Measurements from ENCODE around the gene PTPRR.

The PTPRR gene

GRCh38 chr12:70838127-70838526, 82.4 kb downstream of the PTPRR start:
- no CpG with 5 or more reads among the region's 2 CpGs for WGBS (ENCODE audit: extremely low coverage, insufficient coverage, insufficient read length)
- Histone ChIP-seq H2AK5ac (ENCODE audit: low read length) (no peak overlapping the region), H3K4me2 (ENCODE audit: low read length) (no peak overlapping the region), H2AFZ (ENCODE audit: insufficient read depth, low read length, poor library complexity) (no peak overlapping the region), H4K91ac (ENCODE audit: low read depth, low read length) (no peak overlapping the region), H3K9ac (ENCODE audit: low read length) (no peak overlapping the region), H3K4me1 (ENCODE audit: control insufficient read depth in 1 of 2, insufficient read depth in 2 of 2, low read length in 2 of 2) (no peaks in the 10 kb centered on the region), H3K79me2 (ENCODE audit: control insufficient read depth, insufficient read depth, low read length, poor library complexity) (no peaks in the 10 kb centered on the region), H3K79me1 (ENCODE audit: low read length) (no peaks in the 10 kb centered on the region), H3K36me3 (ENCODE audit: control insufficient read depth in 1 of 2, insufficient read depth in 2 of 2, low read length in 2 of 2) (no peaks in the 10 kb centered on the region), H3K14ac (ENCODE audit: low read length) (no peak overlapping the region), H2BK12ac (ENCODE audit: low read length) (no peak overlapping the region), H2BK120ac (ENCODE audit: insufficient read depth, low read length, poor library complexity) (no peak overlapping the region), H3K27ac (ENCODE audit: low read depth, low read length) (no peak overlapping the region), H2BK5ac (ENCODE audit: low read depth, low read length, poor library complexity) (no peak overlapping the region), H3K27me3 (ENCODE audit: insufficient read depth, low read length) (no peaks in the 10 kb centered on the region), H3K4me3 (ENCODE audit: low read depth, low read length) (no peak overlapping the region), H4K8ac (ENCODE audit: low read depth, low read length) (no peak overlapping the region), H3K4ac (ENCODE audit: low read depth, low read length) (no peak overlapping the region), H4K12ac (ENCODE audit: low read depth, low read length) (no peak overlapping the region), H3K18ac (ENCODE audit: low read length) (no peak overlapping the region), H3K9me3 (ENCODE audit: insufficient read depth, low read depth, low read length) (no peaks in the 10 kb centered on the region), H3K23ac (ENCODE audit: low read length) (no peak overlapping the region)
- DNase-seq = no peak

- Histone ChIP-seq H3K4me2 (ENCODE audit: low read length) (no peak overlapping the region), H3K4me1 (ENCODE audit: control insufficient read depth in 1 of 2, insufficient read depth in 2 of 2, low read length in 2 of 2) (no peaks in the 10 kb centered on the region), H4K8ac (ENCODE audit: low read depth, low read length) (no peak overlapping the region), H3K9me3 (ENCODE audit: insufficient read depth, low read depth, low read length) (no peaks in the 10 kb centered on the region), H3K4ac (ENCODE audit: low read depth, low read length) (no peak overlapping the region), H2AK5ac (ENCODE audit: low read length) (no peak overlapping the region), H2AFZ (ENCODE audit: insufficient read depth, low read length, poor library complexity) (no peak overlapping the region), H3K79me1 (ENCODE audit: low read length) (no peaks in the 10 kb centered on the region), H3K27ac (ENCODE audit: low read depth, low read length) (no peak overlapping the region), H3K9ac (ENCODE audit: low read length) (no peak overlapping the region), H3K4me3 (ENCODE audit: low read depth, low read length) (no peak overlapping the region), H3K23ac (ENCODE audit: low read length) (no peak overlapping the region), H2BK5ac (ENCODE audit: low read depth, low read length, poor library complexity) (no peak overlapping the region), H3K14ac (ENCODE audit: low read length) (no peak overlapping the region), H3K79me2 (ENCODE audit: control insufficient read depth, insufficient read depth, low read length, poor library complexity) (no peaks in the 10 kb centered on the region), H4K12ac (ENCODE audit: low read depth, low read length) (no peak overlapping the region), H3K27me3 (ENCODE audit: insufficient read depth, low read length) (no peaks in the 10 kb centered on the region), H2BK120ac (ENCODE audit: insufficient read depth, low read length, poor library complexity) (no peak overlapping the region), H4K91ac (ENCODE audit: low read depth, low read length) (no peak overlapping the region), H3K36me3 (ENCODE audit: control insufficient read depth in 1 of 2, insufficient read depth in 2 of 2, low read length in 2 of 2) (no peaks in the 10 kb centered on the region), H2BK12ac (ENCODE audit: low read length) (no peak overlapping the region), H3K18ac (ENCODE audit: low read length) (no peak overlapping the region)
- DNase-seq = no peak
Observed at GRCh38 chr12:70837026-70837425, 83.5 kb downstream of the PTPRR start.

GRCh38 chr12:70835948-70836347, 84.6 kb downstream of the PTPRR start:
- Histone ChIP-seq H3K36me3 (ENCODE audit: control insufficient read depth in 1 of 2, insufficient read depth in 2 of 2, low read length in 2 of 2) (no peaks in the 10 kb centered on the region), H3K4ac (ENCODE audit: low read depth, low read length) (no peak overlapping the region), H4K8ac (ENCODE audit: low read depth, low read length) (no peak overlapping the region), H3K79me1 (ENCODE audit: low read length) (no peaks in the 10 kb centered on the region), H3K18ac (ENCODE audit: low read length) (no peak overlapping the region), H4K91ac (ENCODE audit: low read depth, low read length) (no peak overlapping the region), H4K12ac (ENCODE audit: low read depth, low read length) (no peak overlapping the region), H3K14ac (ENCODE audit: low read length) (no peak overlapping the region), H2BK5ac (ENCODE audit: low read depth, low read length, poor library complexity) (no peak overlapping the region), H3K4me1 (ENCODE audit: control insufficient read depth in 1 of 2, insufficient read depth in 2 of 2, low read length in 2 of 2) (no peaks in the 10 kb centered on the region), H3K27ac (ENCODE audit: low read depth, low read length) (no peak overlapping the region), H3K23ac (ENCODE audit: low read length) (no peak overlapping the region), H2BK120ac (ENCODE audit: insufficient read depth, low read length, poor library complexity) (no peak overlapping the region), H2BK12ac (ENCODE audit: low read length) (no peak overlapping the region), H2AK5ac (ENCODE audit: low read length) (no peak overlapping the region), H3K9me3 (ENCODE audit: insufficient read depth, low read depth, low read length) (no peaks in the 10 kb centered on the region), H2AFZ (ENCODE audit: insufficient read depth, low read length, poor library complexity) (no peak overlapping the region), H3K79me2 (ENCODE audit: control insufficient read depth, insufficient read depth, low read length, poor library complexity) (no peaks in the 10 kb centered on the region), H3K27me3 (ENCODE audit: insufficient read depth, low read length) (no peaks in the 10 kb centered on the region), H3K9ac (ENCODE audit: low read length) (no peak overlapping the region), H3K4me2 (ENCODE audit: low read length) (no peak overlapping the region), H3K4me3 (ENCODE audit: low read depth, low read length) (no peak overlapping the region)
- no peak for DNase-seq
- no CpG with 5 or more reads among the region's 2 CpGs for WGBS (ENCODE audit: extremely low coverage, insufficient coverage, insufficient read length)

GRCh38 chr12:70831543-70831942, 89.0 kb downstream of the PTPRR start:
- Histone ChIP-seq H3K18ac (ENCODE audit: low read length) (no peak overlapping the region), H2AFZ (ENCODE audit: insufficient read depth, low read length, poor library complexity) (no peak overlapping the region), H3K4me1 (ENCODE audit: control insufficient read depth in 1 of 2, insufficient read depth in 2 of 2, low read length in 2 of 2) (no peaks in the 10 kb centered on the region), H3K4ac (ENCODE audit: low read depth, low read length) (no peak overlapping the region), H3K14ac (ENCODE audit: low read length) (no peak overlapping the region), H3K36me3 (ENCODE audit: control insufficient read depth in 1 of 2, insufficient read depth in 2 of 2, low read length in 2 of 2) (no peaks in the 10 kb centered on the region), H3K4me3 (ENCODE audit: low read depth, low read length) (no peak overlapping the region), H3K79me1 (ENCODE audit: low read length) (no peaks in the 10 kb centered on the region), H2BK5ac (ENCODE audit: low read depth, low read length, poor library complexity) (no peak overlapping the region), H2BK12ac (ENCODE audit: low read length) (no peak overlapping the region), H3K23ac (ENCODE audit: low read length) (no peak overlapping the region), H3K9ac (ENCODE audit: low read length) (no peak overlapping the region), H4K12ac (ENCODE audit: low read depth, low read length) (no peak overlapping the region), H4K8ac (ENCODE audit: low read depth, low read length) (no peak overlapping the region), H3K27ac (ENCODE audit: low read depth, low read length) (no peak overlapping the region), H2AK5ac (ENCODE audit: low read length) (no peak overlapping the region), H4K91ac (ENCODE audit: low read depth, low read length) (no peak overlapping the region), H3K27me3 (ENCODE audit: insufficient read depth, low read length) (no peaks in the 10 kb centered on the region), H3K79me2 (ENCODE audit: control insufficient read depth, insufficient read depth, low read length, poor library complexity) (no peaks in the 10 kb centered on the region), H3K4me2 (ENCODE audit: low read length) (no peak overlapping the region), H3K9me3 (ENCODE audit: insufficient read depth, low read depth, low read length) (no peaks in the 10 kb centered on the region), H2BK120ac (ENCODE audit: insufficient read depth, low read length, poor library complexity) (no peak overlapping the region)
- no CpG with 5 or more reads among the region's 2 CpGs for WGBS (ENCODE audit: extremely low coverage, insufficient coverage, insufficient read length)
- DNase-seq = no peak
